AG08396 (cell line): ENCODE results near the gene HELZ.
"Not testable (repeated sequence)": the region's sequence is repeated elsewhere in the genome, so short reads cannot be mapped to it uniquely, and the experiment has no call there.

Experiments used
- DNase-seq: peaks from one replicate; pipeline ENCODE4 v3.0.0; 2012; ENCODE audit warnings: low spot score, mixed read lengths

Gene HELZ

DNA sequence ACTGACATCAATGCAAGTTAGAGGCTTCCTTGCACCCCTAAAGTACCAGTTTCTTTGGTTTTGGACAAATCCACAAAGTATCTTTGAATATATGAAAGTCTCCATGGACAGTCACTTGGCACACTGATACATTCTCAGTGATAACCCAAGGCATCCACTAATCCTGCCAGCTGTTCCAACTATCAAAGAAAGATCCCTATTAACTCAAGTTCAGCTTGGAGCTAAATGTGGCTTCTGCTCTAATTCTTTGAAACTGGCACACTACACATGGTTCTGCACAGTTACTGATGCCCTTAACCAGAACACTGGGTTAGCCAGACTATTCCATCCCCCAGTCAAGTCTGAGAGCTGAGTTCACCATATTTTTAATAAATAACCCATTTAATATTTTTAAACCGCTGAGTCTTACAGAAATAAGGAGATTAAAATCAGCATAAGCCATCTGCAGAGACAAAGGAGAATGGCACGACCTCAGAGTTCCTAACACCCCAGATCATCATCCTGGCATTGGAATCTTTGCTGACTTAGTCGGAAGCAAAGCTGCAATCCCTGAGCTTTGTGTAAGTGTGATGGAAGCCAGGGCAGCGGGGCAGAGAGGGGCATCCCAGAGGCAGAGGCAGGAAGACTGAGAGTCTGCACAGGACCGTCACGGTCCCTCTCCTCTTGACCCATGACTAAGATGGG lies 194.4 kb downstream of the HELZ start:
- peak; percentile 10 for DNase-seq

DNA sequence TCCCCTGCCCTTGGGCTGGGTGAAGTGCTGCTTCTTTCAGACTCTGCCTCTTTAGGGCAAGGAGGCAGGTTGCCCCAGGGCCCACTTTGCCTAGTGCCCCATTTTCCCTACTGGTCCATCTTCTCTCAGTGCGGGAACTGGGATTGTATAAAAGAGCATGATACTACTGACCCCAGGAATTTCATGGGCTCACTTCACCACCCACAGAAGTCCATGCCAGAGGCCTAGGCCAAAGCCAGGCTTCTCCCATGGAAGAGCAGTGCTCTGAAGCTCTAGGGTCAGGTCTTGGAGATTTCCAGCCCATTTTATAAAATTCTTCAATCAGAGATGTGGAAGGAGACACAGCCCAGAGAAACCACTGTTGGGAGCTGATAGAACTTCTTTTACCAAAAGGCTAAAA lies 194.9 kb downstream of the HELZ start:
- no peak for DNase-seq

- DNase-seq, result no peak
Measured at GRCh38 chr17:67049025-67049739, 195.8 kb downstream of the HELZ start.

DNA sequence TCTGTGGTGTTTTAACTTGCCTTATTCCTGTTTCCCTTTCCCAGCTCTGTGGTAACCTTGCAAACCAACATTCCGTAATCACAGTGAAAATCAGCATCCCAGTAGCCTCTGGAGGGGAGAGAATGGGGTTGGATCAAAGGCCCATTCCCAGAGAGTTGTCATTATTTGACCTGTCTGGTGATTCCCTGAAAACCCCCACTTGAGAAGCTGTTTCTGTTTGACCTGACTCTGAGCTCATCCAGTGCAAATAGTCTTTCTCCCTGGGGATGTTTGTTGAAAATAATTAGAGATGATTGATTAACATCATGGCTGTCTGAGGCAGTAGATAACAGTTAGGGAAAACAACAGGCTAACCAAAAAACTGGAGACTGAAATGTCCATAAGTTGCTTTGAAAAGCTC lies 197.6 kb downstream of the HELZ start:
- DNase-seq, result no peak

DNA sequence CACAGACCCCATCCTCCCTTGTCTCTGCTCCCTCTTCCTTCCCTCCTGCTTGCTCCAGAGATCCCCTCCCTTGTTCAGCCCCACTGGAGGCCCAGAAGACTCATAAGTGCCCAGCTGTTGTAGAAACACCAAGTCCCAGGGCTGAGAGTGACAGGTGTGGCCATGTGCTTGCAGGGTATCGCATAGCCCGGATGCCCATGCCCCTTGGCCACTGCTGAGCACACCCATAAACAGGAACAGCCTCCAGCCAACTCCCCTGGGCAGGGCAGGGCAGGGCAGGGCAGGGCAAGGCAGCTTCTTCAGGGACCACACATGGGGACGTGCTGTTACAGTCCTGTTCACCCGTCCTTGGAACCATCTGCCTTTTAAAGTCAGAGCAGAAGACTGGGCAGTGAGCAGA lies 198.6 kb downstream of the HELZ start:
- DNase-seq, result no peak

- DNase-seq, result no peak
Measured at GRCh38 chr17:67044940-67045339, 200.1 kb downstream of the HELZ start.

DNA sequence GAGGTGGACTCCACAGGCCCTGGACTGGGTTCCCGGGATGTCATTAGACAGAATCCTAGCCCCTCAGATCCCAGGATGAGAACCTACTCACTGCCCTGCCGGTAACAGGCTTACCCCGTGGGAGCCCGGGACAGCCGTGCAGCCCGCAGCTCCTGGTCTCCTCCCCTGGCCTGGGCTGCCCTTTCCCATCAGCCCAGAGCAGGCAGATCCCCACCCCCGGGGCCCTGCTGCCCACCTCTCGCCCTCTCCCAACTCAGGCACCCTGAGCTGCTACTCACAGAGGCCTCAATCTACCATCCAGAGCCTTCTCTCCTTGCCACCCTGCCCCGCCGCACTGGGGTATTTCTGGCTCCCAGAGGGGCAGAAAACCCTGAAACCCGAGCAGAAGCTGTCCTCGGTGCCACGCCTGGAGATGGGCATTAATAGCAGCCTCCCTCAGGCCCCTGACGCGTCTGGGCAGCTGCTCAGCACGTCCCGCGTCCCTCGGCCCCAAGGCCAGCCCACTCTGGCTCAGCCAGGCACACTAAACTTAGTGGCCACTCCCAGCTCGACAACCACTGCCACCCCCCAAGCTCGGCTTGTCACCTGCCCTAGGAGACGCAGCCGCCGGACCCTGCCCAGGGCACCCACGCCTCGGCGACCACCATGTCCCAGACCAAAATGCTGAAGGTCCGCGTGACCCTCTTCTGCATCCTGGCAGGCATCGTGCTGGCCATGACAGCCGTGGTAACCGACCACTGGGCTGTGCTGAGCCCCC lies 200.8 kb downstream of the HELZ start, which contains the start of gene CACNG1:
Gene CACNG1 (plus strand): TSS at position 539 of the 757 bp plus-strand sequence. CDS start 107 bp downstream, at position 646.
- DNase-seq, result no peak

- DNase-seq, result no peak
Measured at GRCh38 chr17:67043283-67043682, 201.7 kb downstream of the HELZ start.

DNA sequence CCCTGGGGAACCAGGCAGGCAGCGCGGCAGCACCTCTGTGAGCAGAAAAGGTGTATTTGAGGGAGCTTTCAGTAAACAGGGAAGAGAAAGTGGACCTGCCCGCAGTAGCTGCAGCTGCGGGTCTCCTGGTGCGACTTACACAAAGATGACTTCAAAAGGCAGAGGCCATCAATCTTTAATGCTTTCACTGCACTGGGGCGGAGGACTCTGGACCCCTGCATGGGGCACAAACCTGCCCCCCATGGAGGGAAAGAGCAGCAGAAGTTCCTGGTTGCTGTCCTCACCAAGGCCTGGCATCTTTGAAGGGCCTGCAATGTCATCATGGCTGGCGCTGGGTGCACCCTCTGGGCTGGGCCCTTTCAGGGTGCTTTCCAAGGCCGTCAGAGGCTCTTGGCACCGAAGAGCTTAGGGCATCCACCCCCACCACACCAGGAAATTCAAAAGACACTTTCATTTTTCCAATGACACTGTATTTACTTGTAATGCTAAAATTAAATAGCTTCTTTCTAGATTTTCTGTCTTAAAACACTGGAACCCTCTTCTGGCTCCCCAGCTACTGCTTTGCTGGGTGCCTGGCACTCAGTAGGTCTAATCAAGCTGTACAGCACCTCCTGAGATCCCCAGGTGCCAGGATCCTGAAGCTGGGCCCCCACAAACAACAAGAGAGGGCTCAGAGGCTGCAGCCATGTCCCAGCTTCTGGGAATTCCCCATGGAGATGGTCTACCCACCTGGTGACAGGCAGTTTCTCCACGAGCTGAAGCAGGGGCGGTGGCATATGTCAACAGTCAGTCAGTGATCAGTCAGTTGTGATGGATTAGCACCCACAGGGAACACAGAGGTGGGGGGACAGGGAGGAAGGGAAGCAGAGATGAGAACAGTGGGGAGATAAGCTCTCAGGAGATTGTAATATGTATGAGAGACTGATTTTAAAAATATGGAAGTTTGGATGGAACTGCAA lies 202.8 kb downstream of the HELZ start:
- DNase-seq, result no peak

GRCh38 chr17:67041531-67041930 lies 203.5 kb downstream of the HELZ start:
- no peak for DNase-seq

DNA sequence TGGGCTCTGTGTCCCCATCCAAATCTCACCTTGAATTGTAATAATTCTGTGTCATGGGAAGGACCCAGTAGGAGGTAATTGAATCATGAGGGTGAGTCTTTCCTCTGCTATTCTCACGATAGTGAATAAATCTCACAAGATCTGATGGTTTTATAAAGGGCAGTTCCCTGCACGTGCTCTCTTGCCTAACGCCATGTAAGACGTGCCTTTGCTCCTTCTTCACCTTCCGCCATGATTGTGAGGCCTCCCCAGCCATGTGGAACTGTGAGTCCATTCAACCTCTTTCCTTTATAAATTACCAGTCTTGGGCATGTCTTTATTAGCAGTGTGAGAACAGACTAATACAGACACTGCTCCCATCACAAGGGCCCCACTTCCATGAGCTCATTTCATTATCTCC lies 203.9 kb downstream of the HELZ start:
- not testable (repeated sequence) for DNase-seq

DNA sequence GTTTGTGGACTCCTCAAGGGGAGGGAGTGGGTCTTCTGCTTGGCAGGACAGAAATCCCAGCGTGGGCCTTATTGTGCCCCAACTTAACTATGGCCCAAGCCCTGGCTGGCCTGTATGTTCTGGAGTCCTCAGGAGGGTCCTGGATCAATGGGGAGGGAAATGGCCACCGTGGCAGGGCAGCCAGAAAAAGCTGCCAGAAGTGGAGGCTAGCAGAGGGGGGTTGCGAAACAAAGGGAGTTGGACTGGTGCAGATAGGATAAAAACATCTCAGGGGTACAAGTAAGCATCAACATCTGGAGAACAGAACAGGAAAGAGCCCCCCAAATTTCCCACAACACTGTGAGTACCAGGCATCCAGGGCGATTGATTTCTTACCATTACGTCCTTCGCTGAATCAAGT lies 204.3 kb downstream of the HELZ start:
- no peak for DNase-seq

DNA sequence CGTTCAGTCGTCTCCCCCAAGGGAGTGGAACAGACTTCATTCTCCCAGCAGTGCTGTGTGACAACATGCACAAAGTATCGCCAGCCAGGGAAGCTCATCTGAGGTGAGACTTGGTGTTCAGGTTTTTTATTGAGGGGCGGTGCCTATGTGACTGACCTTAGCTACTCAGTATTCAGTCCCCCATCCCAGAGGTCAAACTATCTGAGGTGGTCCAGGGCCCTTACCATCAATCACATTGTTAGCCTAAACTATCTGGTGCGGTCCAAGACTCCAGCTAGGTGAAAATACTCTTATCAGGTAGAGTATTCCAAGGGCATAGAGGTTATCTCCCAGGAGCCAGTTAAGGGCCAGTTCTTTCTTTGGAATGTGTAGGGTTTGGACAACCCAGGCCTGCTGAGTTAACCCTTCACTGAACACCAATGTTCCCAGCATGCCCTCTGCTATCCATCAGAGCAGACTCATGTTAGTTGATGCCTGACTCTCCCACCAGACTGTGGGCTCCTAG lies 206.1 kb downstream of the HELZ start:
- DNase-seq, result no peak

GRCh38 chr17:67035131-67036083 lies 209.6 kb downstream of the HELZ start:
- no peak for DNase-seq

GRCh38 chr17:67033613-67034012 lies 211.4 kb downstream of the HELZ start:
- no peak for DNase-seq

GRCh38 chr17:67032985-67033384 lies 212.0 kb downstream of the HELZ start:
- no peak for DNase-seq

GRCh38 chr17:67032382-67032781 lies 212.6 kb downstream of the HELZ start:
- DNase-seq, result no peak

- no peak for DNase-seq
Measured at GRCh38 chr17:67030641-67031040, 214.4 kb downstream of the HELZ start.

GRCh38 chr17:67027031-67027628 lies 217.9 kb downstream of the HELZ start:
- peak; percentile 56 for DNase-seq

DNA sequence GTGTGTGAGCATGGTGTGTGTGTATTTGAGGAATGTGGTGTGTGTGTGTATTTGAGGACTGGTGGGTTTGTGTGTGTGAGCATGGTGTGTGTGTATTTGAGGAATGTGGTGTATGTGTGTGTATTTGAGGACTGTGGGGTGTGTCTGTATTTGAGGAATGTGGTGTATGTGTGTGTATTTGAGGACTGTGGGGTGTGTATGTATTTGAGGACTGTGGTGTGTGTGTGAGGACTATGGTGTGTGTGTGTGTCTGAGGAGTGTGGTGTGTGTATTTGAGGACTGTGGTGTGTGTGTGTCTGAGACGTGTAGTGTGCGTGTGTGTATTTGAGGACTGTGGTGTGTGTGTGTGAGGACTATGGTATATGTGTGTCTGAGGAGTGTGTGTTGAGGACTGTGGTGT lies 218.7 kb downstream of the HELZ start:
- DNase-seq, result no peak
